Upper lobe of right lung (tissue), 1 donor: ENCODE measurements around the gene ANAPC16. TPM values are rescaled to one million over a fixed set of nuclear protein-coding genes. Genes with fewer than 3 reads are reported as not detected.

Source experiments
- ATAC-seq: fragments of 200-7000 bp; cut with Tn5 transposase; one replicate; pipeline ENCODE4 v1.9.1; 2020; ENCODE audit warnings: mild to moderate bottlenecking, moderate library complexity
- DNase-seq: peaks from one replicate; pipeline ENCODE4 v3.0.0-alpha.2; 2020
- H3K27ac ChIP-seq: fragments of 200-600 bp; one replicate; pipeline ENCODE4 v1.8.0; 2022
- H3K27me3 ChIP-seq: fragments of 200-600 bp; one replicate; pipeline ENCODE4 v1.8.0; 2022; ENCODE audit warnings: mild to moderate bottlenecking
- H3K36me3 ChIP-seq: fragments of 200-600 bp; one replicate; pipeline ENCODE4 v1.8.0; 2022
- H3K4me1 ChIP-seq: fragments of 200-600 bp; one replicate; pipeline ENCODE4 v1.8.0; 2022
- H3K4me3 ChIP-seq: fragments of 200-600 bp; one replicate; pipeline ENCODE4 v1.8.0; 2022; ENCODE audit warnings: mild to moderate bottlenecking
- H3K9me3 ChIP-seq: fragments of 200-600 bp; one replicate; pipeline ENCODE4 v1.8.0; 2022
- CTCF ChIP-seq: fragments of 200-600 bp; IDR thresholded peaks from one replicate; pipeline ENCODE4 v1.8.0; 2022; ENCODE audit warnings: antibody characterized with exemption
- intact Hi-C: fragments of 100-400 bp; cut with DNase I; formaldehyde crosslinking; loops from one replicate; pipeline ENCODE4 v1.11.0; 2022
- total RNA-seq: library from RNA; stranded (reverse); fragmentation: NEBNext Ultra II Directional; extraction: Animal tissue kit (Norgen Biotek cat#: 25700); gene quantifications from one replicate; pipeline ENCODE4 v1.2.1, GENCODE V29; 2021
- donor health status: DM: no; HTN: yes; CAD: no; lungs with severe emphysema.

The ANAPC16 gene
- total RNA-seq, 1 donor from 2014 or later: 118 TPM

- intact Hi-C loops: no loop called here
- no peak for DNase-seq
- Histone ChIP-seq H3K27ac (peak overlapping the region; percentile 95), H3K36me3 (peaks cover 7% of the 10 kb centered on the region), H3K27me3 (no peaks in the 10 kb centered on the region), H3K9me3 (no peaks in the 10 kb centered on the region), H3K4me3 (no peak overlapping the region), H3K4me1 (peaks cover 48% of the 10 kb centered on the region)
- no peak for ATAC-seq
- no peak for TF ChIP-seq CTCF
Measured at GRCh38 chr10:72241691-72242252, 26.0 kb downstream of the ANAPC16 start.

GRCh38 chr10:72242675-72243074 lies 26.9 kb downstream of the ANAPC16 start:
- no peak for TF ChIP-seq CTCF
- Histone ChIP-seq H3K27me3 (no peaks in the 10 kb centered on the region), H3K36me3 (no peaks in the 10 kb centered on the region), H3K27ac (peak overlapping the region; percentile 95), H3K9me3 (no peaks in the 10 kb centered on the region), H3K4me1 (peaks cover 57% of the 10 kb centered on the region), H3K4me3 (no peak overlapping the region)
- intact Hi-C loops: no loop called here
- DNase-seq: peak; percentile 71
- peak; percentile 81 for ATAC-seq

GRCh38 chr10:72243822-72244437 lies 28.1 kb downstream of the ANAPC16 start:
- DNase-seq (no peak), ATAC-seq (peak; percentile 48)
- Histone ChIP-seq H3K4me3 (no peak overlapping the region), H3K36me3 (no peaks in the 10 kb centered on the region), H3K9me3 (no peaks in the 10 kb centered on the region), H3K27ac (peak overlapping the region; percentile 95), H3K4me1 (peaks cover 70% of the 10 kb centered on the region), H3K27me3 (no peaks in the 10 kb centered on the region)
- intact Hi-C loops: no loop called here
- peak; percentile 41 for TF ChIP-seq CTCF

- TF ChIP-seq CTCF: no peak
- H3K9me3 ChIP-seq: no peaks in the 10 kb centered on the region
- ATAC-seq (no peak), DNase-seq (no peak)
- H3K4me1 ChIP-seq: peaks cover 77% of the 10 kb centered on the region
- peak overlapping the region; percentile 95 for H3K27ac ChIP-seq
- H3K4me3 ChIP-seq: no peak overlapping the region
- intact Hi-C loops: no loop called here
- no peaks in the 10 kb centered on the region for H3K27me3 ChIP-seq
- H3K36me3 ChIP-seq: no peaks in the 10 kb centered on the region
Measured at GRCh38 chr10:72244573-72245038, 28.8 kb downstream of the ANAPC16 start.

- no peaks in the 10 kb centered on the region for H3K9me3 ChIP-seq
- DNase-seq (no peak), ATAC-seq (no peak)
- no peaks in the 10 kb centered on the region for H3K27me3 ChIP-seq
- H3K27ac ChIP-seq: peak overlapping the region; percentile 95
- H3K36me3 ChIP-seq: no peaks in the 10 kb centered on the region
- intact Hi-C loops: no loop called here
- H3K4me1 ChIP-seq: peaks cover 91% of the 10 kb centered on the region
- H3K4me3 ChIP-seq: no peak overlapping the region
- TF ChIP-seq CTCF: no peak
Measured at GRCh38 chr10:72245949-72246525, 30.2 kb downstream of the ANAPC16 start.
